Measurements from ENCODE around the gene PRR29.
A peak's percentile ranks its signal among the peaks of the same experiment; 100 is the strongest.
"Not testable (repeated sequence)": the region's sequence is repeated elsewhere in the genome, so short reads cannot be mapped to it uniquely, and the experiment has no call there.

Gene PRR29

GRCh38 chr17:63998721-63999679, 849 bp downstream of the PRR29 start:
- DNase-seq, result no peak

DNA sequence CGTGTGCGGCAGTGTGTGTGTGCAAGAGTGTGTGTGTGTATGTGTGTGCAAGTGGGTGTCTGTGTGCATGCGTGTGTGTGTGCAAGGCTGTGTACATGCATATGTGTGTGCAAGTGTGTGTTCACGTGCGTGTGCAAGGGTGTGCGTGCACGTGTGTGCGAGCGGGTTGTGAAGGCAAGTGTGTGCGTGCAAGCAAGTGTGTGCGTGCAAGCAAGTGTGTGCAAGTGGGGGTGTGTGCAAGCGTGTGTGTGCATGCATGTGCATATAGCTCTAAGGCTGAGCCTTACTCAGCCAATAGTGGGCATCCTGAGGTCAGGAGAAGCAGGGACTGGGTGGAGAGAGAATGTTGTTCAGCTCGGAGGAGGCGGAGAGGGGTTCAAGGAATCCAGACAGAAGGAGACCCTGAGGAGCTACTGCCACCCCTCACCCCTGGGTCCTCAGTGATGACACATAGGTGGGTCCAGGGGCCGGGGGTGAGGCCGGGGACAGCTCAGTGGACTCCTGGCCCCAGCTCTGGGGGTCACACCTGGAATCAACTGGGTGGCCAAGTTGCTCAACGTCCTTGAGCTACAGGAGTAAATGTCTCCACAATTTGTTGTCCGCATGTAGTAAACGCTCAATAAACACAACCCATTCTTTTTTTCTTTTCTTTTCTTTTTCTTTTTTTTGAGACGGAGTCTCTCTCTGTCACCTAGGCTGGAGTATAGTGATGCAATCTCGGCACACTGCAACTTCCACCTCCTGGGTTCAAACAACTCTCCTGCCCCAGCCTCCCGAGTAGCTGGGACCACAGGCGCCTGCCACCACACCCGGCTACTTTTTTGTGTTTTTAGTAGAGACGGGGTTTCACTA, 1.8 kb downstream of the PRR29 start:
- no peak for DNase-seq

- no peak for DNase-seq
Observed at GRCh38 chr17:64001091-64001579, 3.0 kb downstream of the PRR29 start.

GRCh38 chr17:64001763-64002529, 3.8 kb downstream of the PRR29 start:
- no peak for DNase-seq

- no peak for DNase-seq
Observed at GRCh38 chr17:64002658-64003525, 4.7 kb downstream of the PRR29 start.

DNA sequence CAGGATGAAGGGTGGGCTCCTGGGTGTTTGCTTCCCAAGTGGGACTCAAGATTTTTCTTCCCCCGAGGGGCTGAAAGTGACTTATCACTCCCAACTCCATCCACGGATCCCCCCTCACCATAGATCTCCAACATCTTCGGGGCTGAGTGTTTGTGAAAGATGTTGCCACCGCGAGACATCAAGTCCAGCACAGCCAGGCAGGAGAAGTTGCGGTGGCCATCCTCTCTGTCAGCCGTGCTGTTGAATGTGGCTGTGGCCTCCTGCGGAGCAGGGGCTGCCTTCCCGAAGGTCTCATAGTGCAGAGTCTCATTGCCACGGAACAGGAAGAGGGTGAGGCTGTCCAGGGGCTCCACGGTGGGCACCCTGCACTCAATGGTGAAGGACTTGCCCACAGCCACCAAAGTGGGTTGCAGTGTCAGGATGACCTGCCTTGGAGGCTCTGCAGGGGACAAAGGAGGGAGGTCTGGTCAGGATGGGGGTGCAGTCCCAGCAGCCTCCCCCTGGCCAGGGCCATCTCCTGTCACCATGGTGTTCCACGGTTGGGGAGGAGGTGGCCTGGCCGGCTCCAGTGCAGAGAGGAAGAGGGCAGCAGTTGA, 5.5 kb downstream of the PRR29 start:
- no peak for DNase-seq

- DNase-seq, result no peak
Observed at GRCh38 chr17:64004218-64004770, 6.1 kb downstream of the PRR29 start.

GRCh38 chr17:64004903-64005733, 7.0 kb downstream of the PRR29 start:
- no peak for DNase-seq

DNA sequence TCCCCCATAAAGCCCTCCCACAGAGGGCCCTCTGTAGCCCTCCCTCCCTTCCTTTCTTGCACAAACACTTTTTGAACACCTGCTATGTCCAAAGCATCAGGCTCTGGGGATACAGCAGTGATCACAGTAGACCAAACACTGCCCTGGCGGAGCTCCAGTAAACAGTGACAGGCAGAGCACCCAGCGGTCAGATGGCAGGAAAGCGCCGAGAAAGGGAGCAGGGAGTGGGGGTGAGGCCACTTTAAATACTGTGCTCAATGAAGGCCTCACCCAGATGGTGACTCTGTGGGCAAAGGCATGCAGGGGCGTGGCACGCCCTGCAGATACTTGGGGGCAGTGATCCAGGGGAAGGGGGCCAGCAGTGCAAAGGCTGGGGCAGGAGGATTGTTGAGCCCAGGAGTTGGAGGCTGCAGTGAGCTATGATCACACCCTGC, 7.6 kb downstream of the PRR29 start:
- peak; percentile 58 for DNase-seq

- DNase-seq, result no peak
Observed at GRCh38 chr17:64006361-64007088, 8.4 kb downstream of the PRR29 start.

DNA sequence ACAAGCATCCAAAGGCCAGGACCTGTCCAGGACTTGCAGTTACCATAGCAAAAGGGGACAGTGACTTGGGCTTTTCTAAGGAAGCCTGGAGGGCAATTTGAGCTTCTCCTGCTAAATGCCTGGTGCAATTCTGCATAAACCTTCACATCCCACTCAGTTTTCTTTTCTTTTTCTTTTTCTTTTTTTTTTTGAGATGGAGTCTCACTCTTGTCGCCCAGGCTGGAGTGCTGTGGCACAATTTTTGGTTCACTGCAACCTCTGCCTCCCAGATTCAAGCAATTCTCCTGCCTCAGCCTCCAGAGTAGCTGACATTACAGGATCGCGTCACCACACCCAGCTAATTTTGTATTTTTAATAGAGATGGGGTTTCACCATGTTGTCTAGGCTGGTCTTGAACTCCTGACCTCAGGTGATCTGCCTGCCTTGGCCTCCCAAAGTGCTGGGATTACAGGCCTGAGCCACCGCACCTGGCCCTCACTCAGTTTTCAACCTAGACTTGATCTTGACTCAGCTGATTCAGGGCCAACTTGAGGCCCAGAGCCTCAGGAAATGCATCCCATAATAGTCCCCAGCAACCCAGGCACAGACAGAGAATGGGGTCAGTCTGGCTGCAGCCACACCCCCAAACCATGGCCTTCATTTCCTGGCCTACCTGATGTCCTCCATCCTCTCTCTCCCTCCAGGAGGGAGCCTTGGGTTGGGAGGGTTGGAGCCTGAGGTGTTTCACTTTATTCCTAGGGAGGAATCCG, 9.1 kb downstream of the PRR29 start:
- not testable (repeated sequence) for DNase-seq

DNA sequence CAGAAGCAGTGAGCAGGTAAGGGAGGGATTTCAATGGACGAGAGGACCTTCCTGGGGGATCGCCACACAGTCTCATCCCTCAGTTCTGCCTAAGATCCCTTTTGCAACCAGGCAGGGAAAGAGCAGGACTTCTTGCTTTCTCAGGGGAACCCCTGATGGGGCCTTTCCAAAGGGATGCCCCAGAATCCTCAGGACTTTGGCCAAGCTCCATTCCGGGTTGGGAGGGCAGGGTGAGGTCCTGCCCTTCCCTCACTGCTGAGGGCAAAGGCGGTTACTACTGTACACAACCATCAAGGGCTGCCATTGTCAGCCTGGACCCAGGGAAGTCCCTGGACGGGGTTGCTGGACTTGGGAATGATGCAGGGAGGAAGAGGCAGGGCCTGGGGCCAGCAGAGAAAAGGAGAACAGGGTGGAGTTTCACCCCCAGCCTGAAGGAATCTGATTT, 9.7 kb downstream of the PRR29 start:
- no peak for DNase-seq

DNA sequence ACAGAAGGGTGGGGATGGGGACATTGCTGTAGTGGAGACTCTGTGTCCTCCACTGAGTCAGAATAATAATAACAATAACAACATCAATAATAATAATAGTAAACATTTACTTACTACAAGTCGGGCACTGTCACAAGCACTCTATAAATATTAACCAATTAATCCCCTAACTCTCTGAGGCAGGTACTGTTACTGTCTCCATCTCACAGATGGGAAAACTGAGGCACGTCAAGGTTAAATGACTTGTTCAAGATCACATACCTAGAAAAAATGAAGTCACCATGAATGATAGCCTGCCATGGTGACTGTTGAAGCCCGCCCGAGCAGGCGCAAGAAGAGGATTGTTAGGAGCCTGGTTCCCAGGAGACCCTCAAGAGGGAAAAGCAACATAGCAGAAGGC, 10.2 kb downstream of the PRR29 start:
- DNase-seq, result no peak

DNA sequence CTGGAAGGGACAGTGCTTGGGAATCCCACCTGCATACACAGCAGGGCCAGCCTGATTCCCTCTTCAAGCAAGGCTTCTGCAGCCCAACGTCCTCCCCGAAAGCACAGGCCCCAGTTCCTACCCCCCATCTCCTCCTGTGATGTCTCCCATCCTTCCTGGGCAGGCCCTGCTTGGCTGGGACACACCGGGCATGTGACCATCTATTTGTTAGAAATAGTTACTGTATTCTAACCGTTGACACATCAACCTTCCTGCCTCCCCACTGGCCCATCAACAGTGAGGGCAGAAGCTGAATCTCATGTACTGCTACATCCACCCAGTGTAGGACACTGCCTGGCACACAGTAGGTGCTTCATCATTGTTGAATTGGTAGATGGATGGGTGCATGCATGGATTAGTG, 10.7 kb downstream of the PRR29 start:
- no peak for DNase-seq

DNA sequence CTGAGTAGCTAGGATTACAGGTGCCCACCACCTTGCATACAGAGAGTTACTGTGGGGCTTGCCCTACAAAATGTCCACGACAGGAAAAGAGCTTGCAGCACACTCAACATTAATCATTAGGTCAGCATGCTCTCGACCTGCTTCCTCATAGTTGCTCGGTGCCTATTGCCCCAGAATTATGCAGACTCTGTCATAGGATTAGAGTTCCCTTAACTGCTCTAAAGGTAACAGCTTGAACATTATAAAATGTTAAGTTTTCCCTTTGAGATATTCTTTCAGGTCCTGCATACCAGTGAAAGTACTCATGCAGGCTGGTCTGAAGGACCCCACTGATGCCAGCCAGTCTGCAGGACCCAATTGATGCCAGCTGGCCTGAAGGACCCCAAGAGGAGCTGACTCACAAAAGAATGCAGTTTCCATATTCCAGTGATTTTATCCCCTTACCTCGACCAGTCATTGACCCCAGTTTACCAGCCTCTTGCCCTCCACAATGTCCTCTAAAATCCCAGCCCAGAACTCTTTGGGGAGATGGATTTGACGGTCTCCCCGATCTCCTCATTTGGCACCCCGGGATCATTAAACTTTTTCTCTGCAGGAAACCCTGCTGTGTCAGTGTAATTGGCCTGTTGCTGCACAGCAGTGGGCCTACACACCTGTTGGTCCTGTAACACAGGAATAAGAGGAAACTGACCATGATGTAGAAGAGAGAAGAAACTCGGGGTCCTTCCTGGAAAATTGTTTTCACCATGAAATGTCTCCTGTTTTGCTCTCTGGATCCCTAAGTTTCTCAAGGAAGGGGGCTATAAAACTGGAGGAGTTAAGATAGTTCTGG, 11.6 kb downstream of the PRR29 start:
- no peak for DNase-seq

- no peak for DNase-seq
Observed at GRCh38 chr17:64015447-64015846, 17.3 kb downstream of the PRR29 start.

DNA sequence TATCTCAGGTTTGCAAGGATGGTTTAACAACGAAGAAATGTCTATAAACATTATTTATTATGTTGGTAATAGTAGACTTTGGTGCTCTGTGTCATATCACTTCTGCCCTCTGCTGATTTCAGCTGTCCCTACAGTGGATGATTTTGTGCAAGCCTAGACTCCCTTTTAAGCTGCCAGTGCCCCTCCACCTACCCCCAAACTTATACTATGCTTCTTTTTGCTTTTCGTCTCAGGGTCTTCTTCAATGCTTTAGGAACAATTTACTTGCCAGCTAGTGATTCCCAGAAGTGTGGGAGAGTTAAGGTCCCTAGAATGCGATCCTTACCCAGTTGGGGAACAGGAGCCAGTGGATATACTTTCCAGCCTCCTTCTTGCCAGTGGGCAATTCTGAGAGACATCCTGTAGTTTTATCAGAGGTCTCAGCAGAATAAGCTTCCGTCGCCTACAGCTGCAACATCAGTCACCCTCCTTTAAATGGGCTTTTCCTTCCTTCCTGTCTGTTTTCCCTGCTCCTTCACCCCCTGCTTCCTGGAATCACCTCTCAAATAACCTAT, 18.2 kb downstream of the PRR29 start:
- DNase-seq, result no peak
